ENCODE data around the gene DUSP19. TPM values are rescaled to one million over a fixed set of nuclear protein-coding genes. Genes with fewer than 3 reads are reported as not detected.

DUSP19 gene
- total and polyA plus RNA-seq, 2 of the 13 experiments (the other 11 are each of a cell fraction or from before 2014, with no cell fraction given): 1.3 to 1.9 TPM

GRCh38 chr2:183124222-183124956 lies 45.8 kb downstream of the DUSP19 start, which contains the start of gene NUP35 (continued):
- peak; percentile 19; the same call in 1 of the 2 replicates for TF ChIP-seq ZNF318 (CRISPR knock-in tag; IDR thresholded peaks at IDR 0.05)
- TF ChIP-seq MAFF (IDR thresholded peaks at IDR 0.05; ENCODE audit: low read depth, low read length): no peak
- no peak; the same call in 1 of the 2 replicates for TF ChIP-seq ZNF691 (CRISPR knock-in tag; IDR thresholded peaks at IDR 0.05; ENCODE audit: borderline replicate concordance, low read depth)
- peak; percentile 98 for TF ChIP-seq ZHX2 (IDR thresholded peaks at IDR 0.05; ENCODE audit: low read depth)
- peak; percentile 68 for TF ChIP-seq ZHX2 (CRISPR knock-in tag; IDR thresholded peaks at IDR 0.05; ENCODE audit: borderline replicate concordance)
- no peak for TF ChIP-seq ZNF510 (CRISPR knock-in tag; IDR thresholded peaks at IDR 0.05; ENCODE audit: low read depth)
- TF ChIP-seq PRDM4 (CRISPR knock-in tag; IDR thresholded peaks at IDR 0.05; ENCODE audit: borderline replicate concordance): no peak
- no peak for TF ChIP-seq DNMT3B (CRISPR knock-in tag; conservative IDR thresholded peaks at IDR 0.05)
- no peak for TF ChIP-seq ZBTB42 (CRISPR knock-in tag; IDR thresholded peaks at IDR 0.05)
- peak; percentile 52; the same call in 1 of the 2 replicates for TF ChIP-seq ZNF768 (CRISPR knock-in tag; IDR thresholded peaks at IDR 0.05)
